COLO829 (cell line): Measurements from ENCODE around the gene TRPV3.
A peak's percentile ranks its signal among the peaks of the same experiment; 100 is the strongest.
"Not testable (repeated sequence)": the region's sequence is repeated elsewhere in the genome, so short reads cannot be mapped to it uniquely, and the experiment has no call there.

Experiments
- DNase-seq: peaks from one replicate; pipeline ENCODE4 v3.0.0; 2012; ENCODE audit warnings: low spot score

Gene TRPV3

DNA sequence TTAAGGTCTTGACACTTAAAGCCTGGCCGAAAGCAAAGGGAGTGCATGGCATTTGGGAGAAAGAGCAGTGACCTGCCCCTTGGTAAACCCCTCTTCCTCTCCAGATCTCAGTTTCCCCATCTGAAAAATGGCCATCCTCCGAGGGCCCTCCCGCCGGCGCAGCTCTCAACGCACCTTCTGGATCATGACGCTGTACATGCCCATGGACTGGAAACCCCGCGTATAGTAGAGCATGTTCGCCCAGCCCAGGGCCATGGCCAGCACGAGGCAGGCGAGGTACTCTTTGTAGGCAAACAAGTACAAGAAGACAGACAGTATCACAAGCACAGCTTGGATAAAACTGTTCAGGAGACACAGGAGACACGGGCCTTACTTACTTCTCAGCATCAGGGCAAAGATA lies 33.6 kb downstream of the TRPV3 start:
- DNase-seq: no peak

DNA sequence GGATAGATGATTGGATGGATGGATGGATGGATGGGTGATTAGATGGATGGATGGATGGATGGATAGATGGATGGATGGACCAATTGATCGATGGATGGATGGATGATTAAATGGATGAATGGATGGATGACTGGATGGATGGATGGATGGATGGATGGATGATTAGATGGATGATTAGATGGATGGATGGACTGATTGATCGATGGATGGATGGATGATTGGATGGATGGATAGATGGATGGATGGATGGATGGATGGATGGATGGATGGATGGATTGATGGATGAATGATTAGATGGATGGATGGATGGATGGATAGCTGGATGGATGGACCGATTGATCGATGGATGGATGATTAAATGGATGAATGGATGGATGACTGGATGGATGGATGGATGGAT lies 38.1 kb downstream of the TRPV3 start:
- not testable (repeated sequence) for DNase-seq

GRCh38 chr17:3514873-3515272 lies 42.7 kb downstream of the TRPV3 start:
- DNase-seq: no peak

DNA sequence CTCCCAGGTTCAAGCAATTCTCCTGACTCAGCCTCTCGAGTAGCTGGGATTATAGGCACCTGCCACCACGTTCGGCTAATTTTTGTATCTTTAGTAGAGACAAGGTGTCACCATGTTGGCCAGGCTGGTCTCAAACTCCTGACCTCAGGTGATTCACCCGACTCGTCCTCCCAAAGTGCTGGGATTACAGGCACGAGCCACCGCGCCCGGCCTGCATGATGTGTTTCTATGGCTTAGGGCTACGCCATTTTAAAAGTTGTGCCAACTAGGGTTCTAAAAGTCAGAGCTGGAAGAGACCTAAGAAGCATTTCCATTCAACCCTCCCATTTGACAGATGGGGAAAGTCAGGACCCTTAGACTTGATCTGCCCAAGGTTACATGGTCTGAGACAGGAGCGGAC lies 43.4 kb downstream of the TRPV3 start:
- not testable (repeated sequence) for DNase-seq

DNA sequence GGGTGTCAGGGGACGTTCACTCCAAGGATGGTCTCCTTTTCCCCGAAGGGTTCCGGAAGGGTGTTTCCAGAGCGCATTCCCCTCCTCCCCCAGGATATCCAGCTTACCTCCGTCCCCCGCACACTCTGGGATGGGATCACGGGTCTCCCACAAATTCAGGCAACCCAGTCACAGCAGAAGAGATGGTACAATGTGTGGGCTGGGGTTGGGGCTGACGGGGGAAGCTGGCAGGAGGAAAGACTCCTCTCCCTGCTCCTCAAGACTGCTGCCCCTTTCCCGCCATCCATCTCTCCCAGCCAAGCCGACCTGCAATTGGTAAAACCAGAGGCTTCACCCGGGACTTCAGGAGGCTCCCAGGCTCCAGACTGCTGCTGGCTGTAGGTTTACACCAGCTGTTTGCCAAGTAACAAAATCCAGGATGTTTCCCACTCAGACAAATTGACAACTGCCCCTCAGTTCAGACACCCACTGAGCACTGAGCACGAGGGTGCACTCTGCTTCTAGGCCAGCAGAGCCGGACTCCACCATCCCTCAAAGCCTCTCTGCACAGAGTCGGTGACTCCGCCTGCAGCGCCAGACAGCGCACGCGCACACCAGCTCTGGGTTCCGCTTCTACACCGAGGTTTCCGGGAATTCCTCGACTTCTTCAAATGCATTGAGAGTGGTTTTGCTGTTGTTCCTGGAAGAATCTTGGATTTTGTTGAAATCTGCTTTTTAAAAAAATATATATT lies 44.1 kb downstream of the TRPV3 start:
- DNase-seq: no peak

GRCh38 chr17:3512505-3513171 lies 45.0 kb downstream of the TRPV3 start:
- no peak for DNase-seq

DNA sequence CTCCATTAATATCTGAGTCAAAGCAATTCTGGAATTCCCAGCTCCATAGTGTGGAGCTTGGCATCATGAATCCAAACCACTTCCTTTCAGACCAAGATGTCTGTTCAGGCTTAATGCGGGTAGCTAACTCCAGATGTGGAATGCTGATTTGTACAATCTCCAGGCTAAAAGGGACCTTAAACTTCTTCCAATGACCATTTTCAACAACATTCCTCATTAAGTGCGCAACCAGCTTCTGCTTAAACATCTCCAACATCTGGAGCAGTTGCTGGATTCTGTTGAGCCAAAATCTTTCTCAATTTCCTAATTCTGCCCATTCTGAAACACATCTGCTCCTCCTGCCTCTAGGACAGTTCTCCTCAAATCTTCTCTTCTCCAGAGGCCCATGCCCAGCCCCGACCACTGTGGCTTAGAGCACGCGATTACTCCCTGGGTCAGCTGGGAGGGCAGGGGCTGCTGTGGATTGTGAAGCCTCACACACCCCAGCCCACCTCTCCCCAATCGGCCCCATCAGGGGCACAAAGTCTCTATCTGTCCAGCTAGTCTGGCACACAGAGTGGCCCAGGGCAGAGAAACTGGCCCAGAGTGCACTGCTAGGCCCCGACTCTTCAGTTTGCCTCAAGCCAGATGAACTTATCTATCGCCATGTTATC lies 45.6 kb downstream of the TRPV3 start:
- DNase-seq: no peak

DNA sequence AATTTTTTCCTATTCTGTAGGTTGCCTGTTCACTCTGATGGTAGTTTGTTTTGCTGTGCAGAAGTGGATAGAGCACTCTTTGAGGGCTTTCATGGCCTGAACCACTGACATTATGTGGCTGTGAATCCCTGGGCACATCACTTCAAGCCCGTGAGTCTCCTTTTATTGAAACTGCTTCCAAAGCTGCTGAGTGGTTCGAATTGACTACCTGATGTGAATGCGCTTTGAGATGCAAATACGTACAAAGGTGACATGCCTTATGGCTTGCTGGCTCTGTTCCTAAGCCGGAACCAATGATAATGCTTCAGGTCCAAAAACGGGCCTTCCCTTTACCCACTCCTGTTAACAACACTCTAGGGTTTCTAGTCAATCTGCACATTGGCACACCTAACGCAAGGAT lies 47.5 kb downstream of the TRPV3 start:
- no peak for DNase-seq

DNA sequence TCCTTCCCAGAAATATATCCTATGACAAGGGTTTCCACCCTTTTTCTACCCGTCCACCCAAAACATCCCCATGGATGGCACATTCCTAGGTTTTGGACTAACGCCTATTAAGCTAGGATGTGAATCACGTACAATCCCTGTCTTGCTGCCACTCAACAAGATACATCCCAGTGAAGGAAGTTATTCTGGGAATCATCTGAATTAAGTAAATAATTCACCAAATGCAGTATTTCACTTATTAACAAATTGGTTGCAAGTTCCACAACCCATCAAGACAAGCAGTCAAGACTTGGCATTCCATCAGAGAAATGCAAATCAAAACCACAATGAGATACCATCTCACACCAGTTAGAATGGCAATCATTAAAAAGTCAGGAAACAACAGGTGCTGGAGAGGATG lies 49.7 kb downstream of the TRPV3 start:
- no peak for DNase-seq

GRCh38 chr17:3507071-3507470 lies 50.5 kb downstream of the TRPV3 start:
- no peak for DNase-seq

- DNase-seq: no peak
Measured at GRCh38 chr17:3506054-3506453, 51.6 kb downstream of the TRPV3 start.

DNA sequence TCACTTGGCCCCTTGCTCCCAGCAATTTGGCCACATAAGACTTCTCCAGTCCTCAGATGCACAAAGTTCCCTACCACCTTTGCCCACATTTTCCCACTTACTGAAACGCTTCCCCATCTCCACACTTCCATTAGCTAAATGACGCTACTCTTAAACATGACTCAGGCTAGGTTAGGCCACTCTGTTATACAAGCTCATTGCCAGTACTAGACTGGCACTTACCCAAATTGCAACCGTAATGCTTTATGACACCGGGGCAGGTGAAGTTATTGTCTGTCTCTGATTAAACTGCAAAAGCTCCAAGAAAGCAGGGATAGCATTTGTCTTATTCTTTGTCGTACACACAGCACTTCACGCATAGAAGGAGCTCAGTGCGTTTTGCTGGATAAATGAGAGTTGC lies 52.6 kb downstream of the TRPV3 start:
- DNase-seq: no peak

GRCh38 chr17:3503285-3503684 lies 54.3 kb downstream of the TRPV3 start:
- no peak for DNase-seq

DNA sequence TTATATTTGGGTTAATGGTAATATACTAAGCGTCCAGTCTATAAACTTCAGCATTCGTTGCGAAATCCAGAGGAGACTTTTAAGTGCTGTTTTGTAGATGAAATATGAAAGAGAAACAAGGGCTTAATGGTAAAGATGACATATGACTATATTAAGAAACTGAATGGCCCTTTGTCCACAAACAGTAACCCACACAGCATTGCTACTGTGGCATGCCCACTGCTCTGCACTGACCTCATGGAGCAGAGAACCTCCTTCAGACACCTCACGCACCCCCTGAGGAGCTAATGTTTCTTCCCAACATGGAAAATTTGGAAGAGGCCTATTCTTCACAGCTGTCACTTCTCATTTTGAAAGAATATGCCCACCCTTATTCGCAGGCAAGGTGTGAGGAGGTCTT lies 55.1 kb downstream of the TRPV3 start:
- DNase-seq: peak; percentile 90

DNA sequence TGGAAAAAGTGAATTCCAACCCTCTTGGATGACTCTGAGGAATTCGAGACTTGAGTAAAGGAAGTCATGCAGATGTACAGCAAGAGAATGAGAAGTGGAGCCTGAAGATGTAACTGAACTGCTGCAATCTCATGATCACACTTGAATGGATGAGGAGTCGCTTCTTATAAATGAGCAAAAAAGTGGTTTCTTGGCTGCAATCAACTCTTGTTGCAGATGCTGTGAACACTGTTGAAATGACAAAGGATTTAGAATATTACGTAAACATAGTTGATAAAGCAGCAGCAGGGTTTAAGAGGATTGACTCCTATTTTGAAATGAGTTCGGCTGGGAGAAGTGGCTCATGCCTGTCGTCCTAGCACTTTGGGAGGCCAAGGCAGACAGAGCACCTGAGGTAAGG lies 56.3 kb downstream of the TRPV3 start:
- DNase-seq: no peak

GRCh38 chr17:3497101-3497500 lies 60.5 kb downstream of the TRPV3 start:
- DNase-seq: no peak

GRCh38 chr17:3485481-3486068 lies 72.0 kb downstream of the TRPV3 start:
- no peak for DNase-seq

DNA sequence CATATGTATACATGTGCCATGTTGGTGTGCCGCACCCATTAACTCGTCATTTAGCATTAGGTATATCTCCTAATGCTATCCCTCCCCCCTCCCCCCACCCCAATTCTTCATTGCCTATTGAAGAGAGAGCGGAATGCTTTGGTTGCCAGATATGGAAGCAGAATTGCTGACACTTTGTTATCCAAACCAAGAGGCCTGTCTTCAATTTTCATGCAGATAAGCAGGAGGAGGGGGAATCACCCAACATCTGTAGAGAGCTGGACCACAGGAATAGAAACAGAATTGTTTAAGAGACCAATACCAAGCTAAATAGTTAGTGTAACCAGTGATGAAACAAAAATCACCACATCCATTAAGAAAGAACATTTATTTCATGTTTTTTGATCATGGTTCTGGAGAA lies 74.8 kb downstream of the TRPV3 start:
- no peak for DNase-seq

- DNase-seq: no peak
Measured at GRCh38 chr17:3479988-3480387, 77.6 kb downstream of the TRPV3 start.

- peak; percentile 30 for DNase-seq
Measured at GRCh38 chr17:3475812-3476610, 81.6 kb downstream of the TRPV3 start, which contains the start of gene ASPA. Gene ASPA (plus strand): TSS chr17:3475997. CDS start chr17:3476160, 163 bp downstream.

- no peak for DNase-seq
Measured at GRCh38 chr17:3475251-3475685, 82.3 kb downstream of the TRPV3 start.

GRCh38 chr17:3474212-3474611 lies 83.4 kb downstream of the TRPV3 start:
- DNase-seq: no peak
